Panc1 (cell line): ENCODE measurements around the gene DAG1. TPM values are rescaled to one million over a fixed set of nuclear protein-coding genes. Genes with fewer than 3 reads are reported as not detected.
A peak's percentile ranks its signal among the peaks of the same experiment; 100 is the strongest.

Experiments
- ATAC-seq: fragments of 200-7000 bp; cut with Tn5 transposase; 2 replicates; pipeline ENCODE4 v1.9.1; 2020; ENCODE audit warnings: mild to moderate bottlenecking, moderate library complexity
- BruUV-seq: library from RNA; stranded (reverse); fragments of 400-500 nt; replicated peaks from 2 replicates; lab custom pipeline; 2021; lab: Mats Ljungman, UMichigan
- CTCF ChIA-PET: fragments of 300-600 bp; sonication (Branson Sonifier 250); formaldehyde crosslinking; loops from one replicate; lab custom pipeline; 2022; ENCODE audit warnings: antibody characterized with exemption; lab: Charles Lee
- POLR2A ChIA-PET: fragments of 300-600 bp; sonication (Branson Sonifier 250); formaldehyde crosslinking; loops from one replicate; lab custom pipeline; 2022; ENCODE audit warnings: antibody characterized with exemption; lab: Charles Lee
- DNase-seq: peaks from one replicate; pipeline ENCODE4 v3.0.0-alpha.2; 2010; ENCODE audit warnings: low read depth, low spot score
- H3K27ac ChIP-seq: 2 replicates; pipeline ENCODE4 v1.5.1; 2011; ENCODE audit warnings: mild to moderate bottlenecking, low read length, inconsistent platforms
- H3K27me3 ChIP-seq: fragments of 200-500 bp; sonication (Bioruptor generic); 2 replicates; pipeline ENCODE4 v1.6.0; 2014; ENCODE audit warnings: low read length, inconsistent platforms; ENCODE audit not compliant: control insufficient read depth, insufficient read depth
- H3K36me3 ChIP-seq: fragments of 200-500 bp; sonication (Bioruptor generic); 2 replicates; pipeline ENCODE4 v1.5.1; 2014; ENCODE audit warnings: inconsistent platforms, mild to moderate bottlenecking, low read length, moderate library complexity; ENCODE audit not compliant: control insufficient read depth, insufficient read depth
- H3K4me1 ChIP-seq: 2 replicates; pipeline ENCODE4 v1.5.1; 2011; ENCODE audit warnings: inconsistent platforms, mild to moderate bottlenecking, low read length, moderate library complexity; ENCODE audit not compliant: control insufficient read depth, insufficient read depth
- H3K4me3 ChIP-seq, 2 experiments: 2 replicates each; pipeline ENCODE4 v1.5.1; 2011 to 2012; ENCODE audit warnings: low read depth in 2 of 2, low read length in 2 of 2, mild to moderate bottlenecking in 2 of 2, inconsistent platforms in 1 of 2, moderate library complexity in 1 of 2
- H3K9me3 ChIP-seq: fragments of 200-500 bp; sonication (Bioruptor generic); 2 replicates; pipeline ENCODE4 v1.5.1; 2014; ENCODE audit warnings: low read depth, mild to moderate bottlenecking, inconsistent platforms, low read length, moderate library complexity; ENCODE audit not compliant: control insufficient read depth, insufficient read depth
- CTCF ChIP-seq: fragments of 450-650 bp; IDR thresholded peaks from 2 replicates; pipeline ENCODE4 v1.5.1; 2017; ENCODE audit warnings: mild to moderate bottlenecking
- POLR2AphosphoS5 ChIP-seq: IDR thresholded peaks from 2 replicates; pipeline ENCODE4 v1.6.1; 2012; ENCODE audit warnings: mild to moderate bottlenecking, low read depth, low read length, moderate library complexity
- REST ChIP-seq, 2 experiments: IDR thresholded peaks; 2 replicates each; pipeline ENCODE4 v1.6.1; 2011 to 2012; ENCODE audit warnings: low read depth in 2 of 2, control low read depth in 1 of 2, low read length in 1 of 2, mild to moderate bottlenecking in 1 of 2, moderate library complexity in 1 of 2; ENCODE audit not compliant: insufficient read depth in 1 of 2
- SIN3A ChIP-seq: IDR thresholded peaks from 2 replicates; pipeline ENCODE4 v1.6.1; 2012; ENCODE audit warnings: low read depth, mild to moderate bottlenecking, low read length, moderate library complexity, borderline replicate concordance; ENCODE audit not compliant: insufficient read depth
- TCF7L2 ChIP-seq: IDR thresholded peaks from 2 replicates; pipeline ENCODE4 v1.6.1; 2011; ENCODE audit warnings: mild to moderate bottlenecking, low read depth, low read length, inconsistent platforms
- in situ Hi-C: cut with HindIII; loops from 2 replicates; pipeline ENCODE4 v1.10.0; 2016; ENCODE audit warnings: low sequenced_read_pairs, low pct_unique_long_range_greater_than_20kb
- intact Hi-C: fragments of 100-400 bp; cut with micrococcal nuclease; formaldehyde crosslinking; loops from one replicate; pipeline ENCODE4 v1.10.0; 2022; ENCODE audit not compliant: unreplicated experiment
- total RNA-seq: library from RNA; stranded (reverse); gene quantifications from one replicate; pipeline ENCODE4 v1.2.1, GENCODE V29; 2021; ENCODE audit not compliant: unreplicated experiment

The DAG1 gene
- total RNA-seq, 1 experiment from 2014 or later = 160 TPM

GRCh38 chr3:49500732-49501609 is 30.9 kb downstream of the DAG1 start:
- H3K4me1 ChIP-seq = no peaks in the 10 kb centered on the region
- H3K36me3 ChIP-seq = no peaks in the 10 kb centered on the region
- H3K4me3 ChIP-seq = no peak overlapping the region
- DNase-seq (no peak), ATAC-seq (peak; percentile 56; the same call in 1 of the 2 replicates)
- ChIA-PET CTCF (no interaction called here), POLR2A (interaction anchor here (0.5 kb wide), 1 partner anchor 161 kb away, joined by 6 read pairs; the partner anchor contains the start of gene USP4)
- TF ChIP-seq SIN3A (no peak), CTCF (no peak), TCF7L2 (no peak), POLR2AphosphoS5 (no peak), REST (IDR thresholded peaks at IDR 0.05; ENCODE audit: insufficient read depth in 1 of 2, low read depth in 2 of 2, low read length in 1 of 2) (no peak)
- H3K27ac ChIP-seq = no peak overlapping the region
- intact Hi-C loops = no loop called here
- in situ Hi-C loops = no loop called here
- H3K27me3 ChIP-seq = no peaks in the 10 kb centered on the region
- H3K9me3 ChIP-seq = no peaks in the 10 kb centered on the region
- BruUV-seq = no TSS peak

- no TSS peak for BruUV-seq
- H3K4me3 ChIP-seq = no peak overlapping the region
- intact Hi-C loops (no loop called here), in situ Hi-C loops (no loop called here)
- no peaks in the 10 kb centered on the region for H3K9me3 ChIP-seq
- ChIA-PET CTCF (no interaction called here), POLR2A (no interaction called here)
- H3K36me3 ChIP-seq = no peaks in the 10 kb centered on the region
- no peaks in the 10 kb centered on the region for H3K27me3 ChIP-seq
- DNase-seq = no peak
- no peak for TF ChIP-seq SIN3A
- no peak for TF ChIP-seq TCF7L2
- no peak for TF ChIP-seq CTCF
- no peak for TF ChIP-seq POLR2AphosphoS5
- no peak for TF ChIP-seq REST (IDR thresholded peaks at IDR 0.05; ENCODE audit: insufficient read depth in 1 of 2, low read depth in 2 of 2, low read length in 1 of 2)
- no peak overlapping the region for H3K27ac ChIP-seq
- no peaks in the 10 kb centered on the region for H3K4me1 ChIP-seq
- ATAC-seq = no peak
Measured at GRCh38 chr3:49501842-49502241, 31.8 kb downstream of the DAG1 start.
